ENCODE results near the gene MARCHF10.
"Not testable (repeated sequence)": the region's sequence is repeated elsewhere in the genome, so short reads cannot be mapped to it uniquely, and the experiment has no call there.

MARCHF10 gene

GRCh38 chr17:62807812-62808575 is at the start of gene MARCHF10:
TSS of gene MARCHF10 (minus strand) at chr17:62808314. CDS start at chr17:62801735, 6,579 bp downstream.
- no peak for TF ChIP-seq CTCF (IDR thresholded peaks at IDR 0.05; ENCODE audit: borderline replicate concordance, control extremely low read depth, extremely low read depth, insufficient read depth, missing control alignments)
- in situ Hi-C loops (cut with MboI; ENCODE audit: low sequenced_read_pairs, unreplicated experiment), result no loop called here
- DNase-seq (ENCODE audit: low spot score), result peak; percentile 80

- no peak for TF ChIP-seq CTCF (IDR thresholded peaks at IDR 0.05; ENCODE audit: borderline replicate concordance, control extremely low read depth, extremely low read depth, insufficient read depth, missing control alignments)
- DNase-seq (ENCODE audit: low spot score), result no peak
- in situ Hi-C loops (cut with MboI; ENCODE audit: low sequenced_read_pairs, unreplicated experiment), result no loop called here
These were observed 49.4 kb upstream of the MARCHF10 start for GRCh38 chr17:62857526-62857925.

GRCh38 chr17:62856594-62856993 is 48.5 kb upstream of the MARCHF10 start:
- no peak for DNase-seq (ENCODE audit: low spot score)
- in situ Hi-C loops (cut with MboI; ENCODE audit: low sequenced_read_pairs, unreplicated experiment), result no loop called here
- no peak for TF ChIP-seq CTCF (IDR thresholded peaks at IDR 0.05; ENCODE audit: borderline replicate concordance, control extremely low read depth, extremely low read depth, insufficient read depth, missing control alignments)

- in situ Hi-C loops (cut with MboI; ENCODE audit: low sequenced_read_pairs, unreplicated experiment), result no loop called here
- TF ChIP-seq CTCF (IDR thresholded peaks at IDR 0.05; ENCODE audit: borderline replicate concordance, control extremely low read depth, extremely low read depth, insufficient read depth, missing control alignments), result no peak
These were observed 47.0 kb upstream of the MARCHF10 start for GRCh38 chr17:62855156-62855555.

GRCh38 chr17:62854098-62854680 is 46.1 kb upstream of the MARCHF10 start:
- TF ChIP-seq CTCF (IDR thresholded peaks at IDR 0.05; ENCODE audit: borderline replicate concordance, control extremely low read depth, extremely low read depth, insufficient read depth, missing control alignments), result no peak
- in situ Hi-C loops (cut with MboI; ENCODE audit: low sequenced_read_pairs, unreplicated experiment), result no loop called here
- DNase-seq (ENCODE audit: low spot score), result no peak

More at GRCh38 chr17:62855156-62855555, 47.0 kb upstream of the MARCHF10 start:
- DNase-seq (ENCODE audit: low spot score), result no peak

- no peak for TF ChIP-seq CTCF (IDR thresholded peaks at IDR 0.05; ENCODE audit: borderline replicate concordance, control extremely low read depth, extremely low read depth, insufficient read depth, missing control alignments)
- no peak for DNase-seq (ENCODE audit: low spot score)
- in situ Hi-C loops (cut with MboI; ENCODE audit: low sequenced_read_pairs, unreplicated experiment), result no loop called here
These were observed 44.1 kb upstream of the MARCHF10 start for GRCh38 chr17:62852195-62852594.

GRCh38 chr17:62849591-62850415 is 41.7 kb upstream of the MARCHF10 start:
- DNase-seq (ENCODE audit: low spot score); in situ Hi-C loops (cut with MboI; ENCODE audit: low sequenced_read_pairs, unreplicated experiment): not testable (repeated sequence)

Measured in GM13976 (cell line).